Naive B cell (primary cell): ENCODE measurements around the gene SMOC2. TPM values are rescaled to one million over a fixed set of nuclear protein-coding genes. Genes with fewer than 3 reads are reported as not detected.
"Not testable (repeated sequence)": the region's sequence is repeated elsewhere in the genome, so short reads cannot be mapped to it uniquely, and the experiment has no call there.

Experiments
- ATAC-seq, 2 donors: fragments of 150-1000 bp; cut with Tn5 transposase; 2 replicates each; pipeline ENCODE4 v1.10.0; 2021; ENCODE audit warnings: low read depth in 2 of 2, mild to moderate bottlenecking in 2 of 2, moderate library complexity in 2 of 2
- DNase-seq: peaks from one replicate; pipeline ENCODE4 v3.0.0; 2022
- H3K27ac Mint-ChIP-seq, 6 donors: one replicate each; pipeline ENCODE4 v1.8.0; 2020 to 2022; ENCODE audit warnings: mild to moderate bottlenecking in 6 of 6, mixed read lengths in 6 of 6, moderate library complexity in 5 of 6, inconsistent platforms in 2 of 6
- H3K27me3 Mint-ChIP-seq, 3 donors: one replicate each; pipeline ENCODE4 v1.8.0; 2021 to 2022; ENCODE audit warnings: mixed read lengths in 3 of 3, mild to moderate bottlenecking in 1 of 3
- H3K36me3 Mint-ChIP-seq, 2 donors: one replicate each; pipeline ENCODE4 v1.8.0; 2020 to 2022; ENCODE audit warnings: mixed read lengths in 2 of 2, inconsistent platforms in 1 of 2, mild to moderate bottlenecking in 1 of 2
- H3K4me1 Mint-ChIP-seq, 3 donors: one replicate each; pipeline ENCODE4 v1.8.0; 2020 to 2022; ENCODE audit warnings: mixed read lengths in 3 of 3, inconsistent platforms in 1 of 3, mild to moderate bottlenecking in 1 of 3, moderate library complexity in 1 of 3
- H3K4me3 Mint-ChIP-seq, 8 donors: one replicate each; pipeline ENCODE4 v1.8.0; 2020 to 2022; ENCODE audit warnings: mild to moderate bottlenecking in 8 of 8, mixed read lengths in 8 of 8, moderate library complexity in 8 of 8, inconsistent platforms in 2 of 8
- H3K9me3 Mint-ChIP-seq, 7 donors: one replicate each; pipeline ENCODE4 v1.8.0; 2020 to 2022; ENCODE audit warnings: mixed read lengths in 7 of 7, mild to moderate bottlenecking in 5 of 7, inconsistent platforms in 2 of 7, moderate library complexity in 1 of 7
- polyA plus RNA-seq, 6 donors: library from polyadenylated mRNA; unstranded; fragments of 300-500 nt; fragmentation: Illumina TruSeq; gene quantifications; one replicate each; pipeline ENCODE4 v1.2.3, GENCODE V29; 2021; ENCODE audit warnings: low read depth in 6 of 6

Gene SMOC2
- polyA plus RNA-seq, 6 donors from 2014 or later, result 0.12 to 0.34 (median 0.13) TPM; not detected in 2

DNA sequence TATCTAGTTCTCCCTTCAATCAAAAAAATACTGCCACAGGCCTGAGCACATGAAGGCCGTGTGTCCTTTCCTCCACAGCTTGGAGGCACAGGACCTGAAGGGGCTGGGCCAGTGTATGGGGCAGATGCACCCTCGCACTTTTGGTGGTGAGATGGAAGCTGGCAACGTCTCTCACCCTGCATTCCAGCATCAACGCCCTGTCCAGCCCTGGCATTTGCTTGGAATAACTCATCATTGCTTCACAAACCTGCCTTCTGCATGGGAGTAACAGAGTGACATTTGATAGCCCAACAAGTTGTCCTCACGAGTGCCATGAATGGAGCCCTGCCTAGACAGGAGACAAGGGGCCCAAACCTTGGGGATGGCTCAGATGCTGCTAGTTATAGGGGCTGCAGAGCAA is 257.9 kb downstream of the SMOC2 start:
- H3K27me3 Mint-ChIP-seq, result peaks cover 0 to 5% (median 0%) of the 10 kb centered on the region in 3 donors
- no peak overlapping the region for H3K4me3 Mint-ChIP-seq

DNA sequence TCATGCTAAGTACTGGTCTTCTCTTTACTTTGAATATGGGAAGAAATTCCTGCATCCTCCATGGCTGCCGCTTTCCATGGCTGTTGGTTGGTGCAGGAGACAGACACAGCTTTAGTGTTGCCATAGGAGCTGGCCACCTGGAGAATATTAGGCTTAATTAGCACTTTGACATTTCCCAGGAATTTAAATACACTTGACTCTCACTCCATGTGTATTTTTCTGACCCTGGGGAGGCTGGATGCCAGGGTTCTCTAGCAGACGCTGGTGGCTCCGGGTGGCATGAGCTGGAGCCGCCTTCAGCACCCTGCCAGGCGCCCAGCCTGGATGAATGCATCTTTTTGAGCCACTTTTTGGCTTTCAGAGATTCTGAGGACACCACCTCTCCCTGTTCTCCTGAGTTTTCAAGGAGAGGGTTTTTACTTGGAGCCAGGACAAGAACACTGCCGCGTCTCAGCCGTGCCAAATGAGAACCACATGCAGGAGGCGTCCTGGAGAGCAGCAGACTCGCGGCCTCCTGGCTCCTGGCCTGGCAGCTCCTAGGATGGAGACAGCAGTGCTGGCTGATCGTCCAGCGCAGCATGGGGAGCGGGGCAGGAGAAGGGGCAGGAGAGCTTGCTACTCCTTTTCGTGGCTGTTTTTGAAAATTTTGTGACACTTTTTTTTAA is 258.8 kb downstream of the SMOC2 start:
- DNase-seq (no peak), ATAC-seq (no peak)
- Mint-ChIP-seq H3K27ac (no peak overlapping the region), H3K4me1 (no peaks in the 10 kb centered on the region), H3K4me3 (no peak overlapping the region), H3K9me3 (peaks cover 2 to 17% (median 8%) of the 10 kb centered on the region in 7 donors), H3K27me3 (peaks cover 0 to 5% (median 0%) of the 10 kb centered on the region in 3 donors), H3K36me3 (peaks cover 0 to 7% of the 10 kb centered on the region in 2 donors)

More for the DNA sequence above, 257.9 kb downstream of the SMOC2 start:
- no peak for ATAC-seq
- peaks cover 0 to 7% of the 10 kb centered on the region in 2 donors for H3K36me3 Mint-ChIP-seq
- peaks cover 2 to 17% (median 8%) of the 10 kb centered on the region in 7 donors for H3K9me3 Mint-ChIP-seq
- DNase-seq, result no peak
- no peaks in the 10 kb centered on the region for H3K4me1 Mint-ChIP-seq
- H3K27ac Mint-ChIP-seq, result no peak overlapping the region

DNA sequence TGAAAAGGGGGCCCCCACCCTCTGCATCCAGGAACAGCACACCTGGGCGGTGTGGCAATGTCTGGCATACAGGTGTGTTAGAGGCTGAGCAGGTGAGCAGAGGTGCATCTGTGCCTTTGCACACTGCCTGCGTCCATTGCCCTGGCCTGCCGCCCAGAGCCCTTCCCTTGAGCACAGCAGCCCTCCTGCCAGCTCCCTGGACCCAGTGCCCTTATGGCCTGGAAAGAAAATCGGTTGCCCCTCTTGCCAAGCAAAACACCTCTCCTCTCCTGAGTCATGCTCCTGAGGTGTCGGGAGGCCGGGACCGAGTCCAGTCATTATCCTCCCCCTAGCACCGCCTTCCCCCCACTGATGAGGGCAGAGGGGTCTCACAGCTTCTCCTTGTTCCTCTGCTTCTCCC is 259.9 kb downstream of the SMOC2 start:
- peaks cover 0 to 7% of the 10 kb centered on the region in 2 donors for H3K36me3 Mint-ChIP-seq
- ATAC-seq, result no peak
- H3K9me3 Mint-ChIP-seq, result peaks cover 3 to 15% (median 8%) of the 10 kb centered on the region in 7 donors
- H3K4me1 Mint-ChIP-seq, result no peaks in the 10 kb centered on the region
- H3K27ac Mint-ChIP-seq, result peak overlapping the region in 1 of 6 donors; percentile 20
- DNase-seq, result no peak
- peaks cover 0 to 5% (median 0%) of the 10 kb centered on the region in 3 donors for H3K27me3 Mint-ChIP-seq
- no peak overlapping the region for H3K4me3 Mint-ChIP-seq

DNA sequence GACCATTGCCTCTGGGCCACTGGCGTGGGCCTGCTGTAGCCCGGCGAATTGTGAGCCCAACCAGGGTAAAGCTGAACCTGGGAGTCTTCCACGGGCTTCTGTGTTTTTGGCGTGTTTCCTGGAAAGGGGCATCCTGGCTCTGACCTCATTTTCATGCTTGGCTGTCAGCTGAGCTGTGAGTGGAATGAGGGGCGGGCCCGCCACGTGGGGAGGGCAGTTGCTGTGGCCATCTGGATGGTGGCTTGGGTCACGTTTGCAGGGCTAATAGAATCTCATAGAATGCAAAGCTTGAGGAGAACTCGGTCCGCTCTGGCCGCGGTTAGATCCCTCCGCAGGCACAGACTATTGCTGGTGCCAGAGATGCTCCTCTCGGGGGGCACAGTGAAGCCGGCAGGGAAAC is 263.0 kb downstream of the SMOC2 start:
- peaks cover 0 to 9% (median 5%) of the 10 kb centered on the region in 7 donors for H3K9me3 Mint-ChIP-seq
- ATAC-seq (no peak), DNase-seq (no peak)
- H3K27ac Mint-ChIP-seq, result no peak overlapping the region
- H3K36me3 Mint-ChIP-seq, result peaks cover 0 to 7% of the 10 kb centered on the region in 2 donors
- H3K27me3 Mint-ChIP-seq, result peaks cover 0 to 5% (median 0%) of the 10 kb centered on the region in 3 donors
- no peaks in the 10 kb centered on the region for H3K4me1 Mint-ChIP-seq
- H3K4me3 Mint-ChIP-seq, result no peak overlapping the region

DNA sequence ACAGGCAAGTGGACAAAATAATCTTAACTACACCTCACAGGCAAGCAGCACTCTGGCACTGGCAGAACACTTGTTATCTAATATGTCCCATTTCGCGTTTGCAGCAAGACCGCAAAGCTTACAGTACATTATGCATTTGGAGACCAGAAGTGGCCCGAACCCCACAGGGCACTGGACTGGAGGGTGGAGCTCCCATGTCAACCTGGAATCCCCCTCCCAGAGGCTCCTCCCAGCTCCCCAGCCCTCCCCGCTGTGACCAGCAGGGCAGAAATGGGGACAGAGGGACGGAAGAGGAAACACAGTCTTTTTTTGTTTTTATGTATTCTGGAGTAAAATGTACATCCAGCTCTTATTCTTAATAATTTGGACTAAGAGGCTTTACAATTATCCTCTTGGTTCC is 263.7 kb downstream of the SMOC2 start:
- Mint-ChIP-seq H3K27me3 (peaks cover 0 to 5% (median 0%) of the 10 kb centered on the region in 3 donors), H3K36me3 (peaks cover 0 to 7% of the 10 kb centered on the region in 2 donors), H3K4me3 (no peak overlapping the region), H3K4me1 (no peaks in the 10 kb centered on the region), H3K27ac (no peak overlapping the region), H3K9me3 (peaks cover 0 to 9% (median 6%) of the 10 kb centered on the region in 7 donors)
- DNase-seq (no peak), ATAC-seq (no peak)

DNA sequence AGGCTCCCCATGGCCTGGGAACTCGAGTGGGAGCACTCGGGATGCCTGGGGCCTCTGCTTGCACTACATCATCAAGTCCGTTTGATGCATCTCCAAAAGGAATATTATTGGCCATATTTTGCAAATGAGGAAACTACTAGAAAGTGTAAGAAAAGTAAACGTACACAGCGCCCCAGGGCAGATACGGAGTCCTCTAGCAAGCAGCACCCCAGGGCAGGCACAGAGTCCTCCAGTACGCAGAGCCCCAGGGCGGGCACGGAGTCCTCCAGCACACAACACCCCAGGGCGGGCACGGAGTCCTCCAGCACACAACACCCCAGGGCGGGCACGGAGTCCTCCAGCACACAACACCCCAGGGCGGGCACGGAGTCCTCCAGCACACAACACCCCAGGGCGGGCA is 264.3 kb downstream of the SMOC2 start:
- not testable (repeated sequence) for H3K27me3 Mint-ChIP-seq

DNA sequence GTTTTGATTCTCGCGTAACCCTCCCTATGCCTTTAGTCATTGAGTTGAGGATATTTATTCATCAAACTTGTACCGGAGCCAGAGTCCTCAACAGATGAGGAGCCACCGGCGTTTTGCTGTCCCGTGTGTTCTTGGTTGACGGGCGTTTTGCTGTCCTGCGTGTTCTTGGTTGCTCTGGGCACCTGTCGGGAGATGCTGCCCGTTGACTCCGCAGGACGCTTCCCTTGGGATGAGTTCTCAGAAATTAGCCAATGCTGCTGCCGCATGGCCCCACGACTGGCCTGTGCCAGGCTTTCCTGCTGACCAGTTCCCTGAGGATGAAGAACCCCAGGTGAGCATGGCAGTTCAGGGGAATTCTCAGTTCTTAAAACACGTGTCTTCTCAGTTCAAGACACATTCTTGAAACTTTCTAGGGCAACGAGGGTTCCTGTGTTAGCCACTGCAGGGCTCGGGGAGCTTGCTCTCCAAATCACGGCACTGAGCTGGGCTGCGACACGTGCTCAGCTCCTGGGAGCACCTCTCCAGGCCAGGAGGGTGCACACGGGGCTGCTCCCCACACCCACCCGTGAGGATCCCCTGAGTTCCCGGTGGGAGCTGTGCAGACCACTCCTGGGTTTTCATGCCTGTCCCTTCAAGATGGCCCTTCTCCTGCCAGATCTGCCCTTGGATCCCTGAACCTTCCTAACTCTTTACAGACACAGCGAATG is 265.6 kb downstream of the SMOC2 start:
- DNase-seq (no peak), ATAC-seq (no peak)
- H3K36me3 Mint-ChIP-seq, result peaks cover 0 to 7% of the 10 kb centered on the region in 2 donors
- H3K9me3 Mint-ChIP-seq, result peaks cover 0 to 9% (median 6%) of the 10 kb centered on the region in 7 donors
- H3K4me3 Mint-ChIP-seq, result no peak overlapping the region
- peaks cover 0 to 5% (median 0%) of the 10 kb centered on the region in 3 donors for H3K27me3 Mint-ChIP-seq
- no peak overlapping the region for H3K27ac Mint-ChIP-seq
- no peaks in the 10 kb centered on the region for H3K4me1 Mint-ChIP-seq

More for the DNA sequence above, 264.3 kb downstream of the SMOC2 start:
- H3K27ac Mint-ChIP-seq, H3K9me3 Mint-ChIP-seq, H3K4me3 Mint-ChIP-seq, DNase-seq, ATAC-seq, H3K4me1 Mint-ChIP-seq, H3K36me3 Mint-ChIP-seq: not testable (repeated sequence)

DNA sequence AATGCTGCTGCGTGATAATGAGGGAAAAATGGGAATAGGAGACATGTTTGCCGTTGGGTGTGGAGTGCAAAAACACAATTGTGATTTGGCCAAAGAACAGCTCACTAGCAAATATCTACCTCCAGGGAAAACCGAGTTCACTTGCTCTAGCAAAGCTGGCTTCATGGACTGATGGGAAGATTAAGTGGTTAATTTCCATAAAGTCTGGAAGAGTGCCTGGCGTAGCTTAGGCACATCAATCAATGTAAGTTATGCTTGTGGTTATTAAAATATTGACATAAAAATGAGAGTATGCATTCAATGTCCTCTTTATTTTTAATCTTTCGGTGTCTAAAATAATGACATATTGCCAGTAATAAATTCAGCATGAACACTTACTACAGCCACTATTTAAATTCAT is 267.5 kb downstream of the SMOC2 start:
- H3K4me3 Mint-ChIP-seq, result no peak overlapping the region
- ATAC-seq (no peak), DNase-seq (no peak)
- no peaks in the 10 kb centered on the region for H3K36me3 Mint-ChIP-seq
- no peak overlapping the region for H3K27ac Mint-ChIP-seq
- H3K27me3 Mint-ChIP-seq, result no peaks in the 10 kb centered on the region
- no peaks in the 10 kb centered on the region for H3K4me1 Mint-ChIP-seq
- H3K9me3 Mint-ChIP-seq, result peaks cover 0 to 5% (median 3%) of the 10 kb centered on the region in 7 donors

DNA sequence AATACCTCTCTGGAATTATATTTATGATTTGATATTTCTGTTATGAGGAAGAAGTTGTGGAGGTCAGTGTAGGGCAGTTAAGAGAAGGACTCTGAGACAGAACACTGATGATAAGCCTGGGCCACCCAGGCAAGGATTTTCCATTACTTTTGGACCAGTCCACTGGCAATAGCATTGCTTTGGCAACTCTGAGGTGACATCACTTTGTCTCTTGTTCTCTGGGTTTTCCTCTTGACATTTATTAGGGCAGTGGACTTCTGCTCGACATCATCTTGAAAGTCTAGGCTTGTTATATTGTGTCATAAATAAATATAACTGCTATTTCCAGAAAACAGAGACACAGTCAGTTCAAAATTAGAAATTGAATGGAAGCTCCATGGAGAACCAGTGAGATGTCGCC is 268.0 kb downstream of the SMOC2 start:
- ATAC-seq, result no peak
- Mint-ChIP-seq H3K9me3 (peaks cover 0 to 5% (median 3%) of the 10 kb centered on the region in 7 donors), H3K36me3 (no peaks in the 10 kb centered on the region), H3K4me3 (no peak overlapping the region), H3K4me1 (no peaks in the 10 kb centered on the region), H3K27me3 (no peaks in the 10 kb centered on the region), H3K27ac (no peak overlapping the region)
- DNase-seq, result no peak

DNA sequence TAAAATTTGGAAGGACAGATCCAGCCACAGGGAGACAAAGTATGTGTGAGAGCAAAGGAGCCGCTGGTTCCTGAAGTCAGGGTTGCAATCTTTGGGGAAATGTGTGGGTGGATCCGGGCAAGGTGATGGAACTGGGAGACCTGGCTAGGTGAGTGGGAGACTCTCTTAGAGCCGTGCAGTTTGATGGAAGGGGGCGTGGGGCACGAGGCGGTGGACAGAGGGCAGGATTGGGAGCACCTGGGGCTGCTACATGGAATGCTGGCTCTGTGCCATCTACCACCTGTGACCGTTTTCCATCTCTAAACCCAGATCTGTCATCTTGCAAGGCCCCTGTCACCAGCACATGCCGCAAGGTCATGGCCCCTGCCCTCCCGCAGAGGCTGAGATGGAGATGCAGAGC is 268.4 kb downstream of the SMOC2 start:
- peak overlapping the region in 1 of 8 donors; percentile 65 for H3K4me3 Mint-ChIP-seq
- peak overlapping the region in 1 of 6 donors; percentile 84 for H3K27ac Mint-ChIP-seq
- no peaks in the 10 kb centered on the region for H3K4me1 Mint-ChIP-seq
- no peaks in the 10 kb centered on the region for H3K27me3 Mint-ChIP-seq
- no peaks in the 10 kb centered on the region for H3K36me3 Mint-ChIP-seq
- DNase-seq, result no peak
- ATAC-seq, result no peak
- peaks cover 0 to 5% (median 3%) of the 10 kb centered on the region in 7 donors for H3K9me3 Mint-ChIP-seq

DNA sequence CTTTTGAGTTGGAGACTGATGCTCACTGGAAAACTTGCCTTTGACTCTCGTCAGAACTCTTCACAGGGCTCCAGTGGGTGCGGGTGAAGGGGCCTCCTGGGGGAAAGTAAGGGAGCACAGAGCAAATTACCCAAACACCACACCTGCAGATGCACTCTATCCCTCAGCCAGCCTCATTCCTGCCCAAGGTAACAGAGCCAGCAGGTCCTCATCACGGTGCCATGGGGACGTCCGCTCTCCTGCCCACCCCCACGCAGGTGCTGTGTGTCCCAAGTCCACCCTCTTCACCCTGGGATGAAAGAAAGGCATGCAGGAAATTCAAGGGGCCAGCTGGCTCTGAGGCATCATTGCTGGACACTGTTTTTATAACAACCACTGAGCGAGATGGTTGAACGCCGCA is 269.0 kb downstream of the SMOC2 start:
- Mint-ChIP-seq H3K9me3 (peaks cover 0 to 5% (median 3%) of the 10 kb centered on the region in 7 donors), H3K4me1 (no peaks in the 10 kb centered on the region), H3K27me3 (no peaks in the 10 kb centered on the region), H3K4me3 (no peak overlapping the region), H3K27ac (no peak overlapping the region), H3K36me3 (no peaks in the 10 kb centered on the region)
- ATAC-seq (no peak), DNase-seq (no peak)

DNA sequence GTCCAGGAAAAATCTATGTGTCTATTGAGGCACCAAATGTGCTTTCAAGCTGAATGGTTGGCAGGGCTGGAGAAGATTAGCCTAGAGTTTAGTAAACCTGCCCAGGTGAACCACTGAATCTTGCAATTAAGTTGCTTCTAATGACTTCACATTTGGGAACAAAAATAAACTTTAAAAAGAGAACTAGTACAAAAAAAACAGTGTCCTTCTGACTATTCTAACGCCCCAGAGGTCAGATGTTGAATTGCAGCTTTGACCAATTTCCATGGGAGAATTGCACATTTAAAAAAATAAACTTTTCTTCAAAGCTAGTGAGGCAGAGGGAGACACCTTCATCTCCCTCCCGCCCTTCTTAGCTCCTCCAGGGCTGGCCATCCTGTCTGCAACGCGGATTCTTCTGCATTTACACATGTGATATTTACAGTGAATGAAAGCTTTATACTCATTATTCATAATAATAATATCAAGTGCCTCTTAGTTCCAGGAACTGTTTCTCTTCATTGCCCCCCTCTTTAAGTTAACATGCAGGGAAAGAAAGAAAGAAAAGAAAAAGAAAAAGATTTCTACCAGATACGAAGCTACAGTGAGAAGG is 270.2 kb downstream of the SMOC2 start:
- Mint-ChIP-seq H3K9me3 (peaks cover 0 to 5% (median 2%) of the 10 kb centered on the region in 7 donors), H3K27ac (no peak overlapping the region), H3K4me3 (no peak overlapping the region), H3K27me3 (no peaks in the 10 kb centered on the region), H3K4me1 (no peaks in the 10 kb centered on the region), H3K36me3 (no peaks in the 10 kb centered on the region)
- DNase-seq (no peak), ATAC-seq (no peak)

DNA sequence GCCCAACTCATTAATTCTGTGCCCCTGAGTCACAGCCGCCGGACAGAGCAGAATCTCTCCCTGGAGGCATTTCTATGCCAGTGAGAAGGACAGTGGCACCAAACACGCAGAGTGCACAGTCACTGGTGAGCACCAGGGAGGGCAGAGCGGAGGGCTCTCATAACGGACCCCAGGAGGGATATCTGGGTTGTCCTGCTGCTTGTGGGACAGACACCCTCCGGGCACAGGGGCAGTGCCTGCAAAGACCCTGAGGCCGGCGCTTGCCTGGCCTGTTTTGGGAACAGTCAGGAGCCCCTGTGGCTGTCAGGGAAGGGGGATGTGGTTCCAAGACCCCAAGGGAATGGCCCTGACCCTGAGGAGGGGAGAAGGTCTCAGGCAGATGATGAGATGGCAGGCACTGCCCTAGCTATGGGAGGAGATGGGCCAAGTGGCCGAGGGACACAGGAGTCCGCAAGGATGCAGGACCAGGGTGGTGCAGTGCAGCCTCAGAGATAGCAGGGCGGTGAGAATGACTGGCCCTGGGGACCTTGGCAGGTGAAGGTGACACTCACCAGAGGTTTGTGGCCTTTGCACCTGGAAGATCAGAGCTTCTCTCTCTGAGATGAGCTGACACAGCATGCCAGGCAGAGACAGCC is 270.8 kb downstream of the SMOC2 start:
- Mint-ChIP-seq H3K4me3 (no peak overlapping the region), H3K4me1 (no peaks in the 10 kb centered on the region), H3K27ac (no peak overlapping the region), H3K9me3 (peaks cover 0 to 5% (median 3%) of the 10 kb centered on the region in 7 donors), H3K27me3 (no peaks in the 10 kb centered on the region), H3K36me3 (no peaks in the 10 kb centered on the region)
- DNase-seq (no peak), ATAC-seq (no peak)
